Measurements from ENCODE around the gene LRCH4. TPM values are rescaled to one million over a fixed set of nuclear protein-coding genes. Genes with fewer than 3 reads are reported as not detected.

Gene LRCH4
- total and polyA plus RNA-seq, 2 of the 8 experiments (the other 6 are each of a cell fraction or from before 2014, with no cell fraction given) = 15.5 to 36.6 TPM

DNA sequence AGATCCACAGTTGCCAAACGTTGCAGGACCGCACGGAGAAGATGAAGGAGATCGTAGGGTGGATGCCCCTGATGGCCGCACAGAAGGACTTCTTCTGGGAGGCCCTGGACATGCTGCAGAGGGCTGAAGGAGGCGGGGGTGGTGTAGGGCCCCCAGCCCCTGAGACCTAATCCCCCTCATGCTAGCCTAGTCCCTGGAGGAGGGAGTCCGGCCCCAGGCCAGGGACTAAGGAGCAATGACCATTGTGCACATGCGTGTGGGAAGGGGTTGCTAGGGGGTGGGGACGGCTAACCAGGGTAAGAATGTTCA is 14.8 kb upstream of the LRCH4 start (continued):
- TF ChIP-seq RAD21 (IDR thresholded peaks at IDR 0.05 in 1 of 2, conservative IDR thresholded peaks at IDR 0.05 in 1 of 2; ENCODE audit: low read depth in 2 of 2, low read length in 2 of 2) (no peak), MAX (IDR thresholded peaks at IDR 0.05) (no peak), RNF2 (IDR thresholded peaks at IDR 0.05; ENCODE audit: borderline replicate concordance, low read depth, low read length, missing control alignments, poor library complexity, severe bottlenecking) (no peak)

All from H1 (cell line).